H1 (cell line): ENCODE measurements around the gene CASP4. TPM values are rescaled to one million over a fixed set of nuclear protein-coding genes. Genes with fewer than 3 reads are reported as not detected.

Source experiments
- BRCA1 ChIP-seq: IDR thresholded peaks from 2 replicates; pipeline ENCODE4 v1.6.1; 2012; ENCODE audit warnings: low read depth, low read length, improper control_type of control experiment
- CHD1 ChIP-seq: IDR thresholded peaks from 2 replicates; pipeline ENCODE4 v1.6.1; 2012; ENCODE audit warnings: low read depth, low read length, improper control_type of control experiment
- NANOG ChIP-seq: IDR thresholded peaks from 2 replicates; pipeline ENCODE4 v1.6.1; 2011; ENCODE audit warnings: low read length, low read depth, mild to moderate bottlenecking, inconsistent platforms; ENCODE audit not compliant: insufficient read depth, poor library complexity, severe bottlenecking
- RAD21 ChIP-seq, 2 experiments: IDR thresholded peaks in 1 of 2; conservative IDR thresholded peaks in 1 of 2; 2 replicates each; pipeline ENCODE4 v1.6.1; 2011; ENCODE audit warnings: low read depth in 2 of 2, low read length in 2 of 2, improper control_type of control experiment in 1 of 2, inconsistent platforms in 1 of 2, mild to moderate bottlenecking in 1 of 2, moderate library complexity in 1 of 2
- RBBP5 ChIP-seq: IDR thresholded peaks from 2 replicates; pipeline ENCODE4 v1.7.1; 2012; ENCODE audit warnings: low read depth, mild to moderate bottlenecking, inconsistent platforms, low read length, moderate library complexity, borderline replicate concordance
- RFX5 ChIP-seq: IDR thresholded peaks from 2 replicates; pipeline ENCODE4 v1.6.1; 2011; ENCODE audit warnings: low read depth, low read length, improper control_type of control experiment, borderline replicate concordance
- RXRA ChIP-seq: IDR thresholded peaks from 2 replicates; pipeline ENCODE4 v1.6.1; 2011; ENCODE audit warnings: low read depth, mild to moderate bottlenecking, low read length, moderate library complexity; ENCODE audit not compliant: insufficient read depth
- SRF ChIP-seq: IDR thresholded peaks from 2 replicates; pipeline ENCODE4 v1.6.1; 2011; ENCODE audit warnings: mild to moderate bottlenecking, low read depth, low read length, moderate library complexity
- SUZ12 ChIP-seq: fragments of 200-600 bp; sonication (generic); IDR thresholded peaks from 2 replicates; pipeline ENCODE4 v1.6.1; 2012; ENCODE audit warnings: mild to moderate bottlenecking, inconsistent platforms, low read length, moderate library complexity, mixed read lengths
- polyA plus RNA-seq, 7 experiments: library from polyadenylated mRNA; depleted of rRNA in 3 of 7; stranded (reverse) in 5 of 7; unstranded in 2 of 7; fragments of >200 nt in 5 of 7; fragments of 200-250 nt in 2 of 7; gene quantifications; 1 replicate in 5 of 7; 2 replicates in 1 of 7; 4 replicates in 1 of 7; pipeline versions ENCODE4 v1.2.1 to v1.2.3, GENCODE V29; 2011 to 2013; ENCODE audit warnings: missing spikeins in 2 of 7, mixed read lengths in 2 of 7
- total RNA-seq: library from RNA; stranded (reverse); fragmentation: NEBNext Ultra II Directional; extraction: Animal tissue kit (Norgen Biotek cat#: 25700); gene quantifications from 2 replicates; pipeline ENCODE4 v1.2.1, GENCODE V29; 2021

CASP4 gene
- total and polyA plus RNA-seq, 2 of the 8 experiments (the other 6 are each of a cell fraction or from before 2014, with no cell fraction given) = 0.09 TPM; not detected in 1

GRCh38 chr11:104918113-104918824 is 50.1 kb downstream of the CASP4 start (continued):
- no peak for TF ChIP-seq RBBP5
- TF ChIP-seq SUZ12 = no peak
- TF ChIP-seq RXRA = no peak
- no peak for TF ChIP-seq BRCA1
- no peak for TF ChIP-seq SRF
- TF ChIP-seq RFX5 = no peak
- no peak for TF ChIP-seq NANOG
- TF ChIP-seq CHD1 = no peak
- TF ChIP-seq RAD21 (IDR thresholded peaks at IDR 0.05 in 1 of 2, conservative IDR thresholded peaks at IDR 0.05 in 1 of 2; ENCODE audit: low read depth in 2 of 2, low read length in 2 of 2) = no peak
